ENCODE data around the gene AATK. TPM values are rescaled to one million over a fixed set of nuclear protein-coding genes. Genes with fewer than 3 reads are reported as not detected.

The AATK gene
- polyA plus RNA-seq, 1 of the 3 experiments (the other 2 are of a cell fraction): 0.51 TPM

- TF ChIP-seq TEAD4 (IDR thresholded peaks at IDR 0.05; ENCODE audit: borderline replicate concordance, insufficient read depth) (no peak), RFX5 (IDR thresholded peaks at IDR 0.05; ENCODE audit: low read length) (no peak), YY1 (IDR thresholded peaks at IDR 0.05; ENCODE audit: low read depth) (no peak), FOSL2 (IDR thresholded peaks at IDR 0.05; ENCODE audit: borderline replicate concordance, low read depth) (no peak), IRF3 (IDR thresholded peaks at IDR 0.05; ENCODE audit: low read depth, low read length) (no peak), TCF12 (IDR thresholded peaks at IDR 0.05) (no peak)
- TF ChIP-seq, protein P1, sequence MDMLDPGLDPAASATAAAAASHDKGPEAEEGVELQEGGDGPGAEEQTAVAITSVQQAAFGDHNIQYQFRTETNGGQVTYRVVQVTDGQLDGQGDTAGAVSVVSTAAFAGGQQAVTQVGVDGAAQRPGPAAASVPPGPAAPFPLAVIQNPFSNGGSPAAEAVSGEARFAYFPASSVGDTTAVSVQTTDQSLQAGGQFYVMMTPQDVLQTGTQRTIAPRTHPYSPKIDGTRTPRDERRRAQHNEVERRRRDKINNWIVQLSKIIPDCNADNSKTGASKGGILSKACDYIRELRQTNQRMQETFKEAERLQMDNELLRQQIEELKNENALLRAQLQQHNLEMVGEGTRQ (IDR thresholded peaks at IDR 0.05; ENCODE audit: borderline replicate concordance, low read depth, low read length): no peak
- TF ChIP-seq, protein P2, sequence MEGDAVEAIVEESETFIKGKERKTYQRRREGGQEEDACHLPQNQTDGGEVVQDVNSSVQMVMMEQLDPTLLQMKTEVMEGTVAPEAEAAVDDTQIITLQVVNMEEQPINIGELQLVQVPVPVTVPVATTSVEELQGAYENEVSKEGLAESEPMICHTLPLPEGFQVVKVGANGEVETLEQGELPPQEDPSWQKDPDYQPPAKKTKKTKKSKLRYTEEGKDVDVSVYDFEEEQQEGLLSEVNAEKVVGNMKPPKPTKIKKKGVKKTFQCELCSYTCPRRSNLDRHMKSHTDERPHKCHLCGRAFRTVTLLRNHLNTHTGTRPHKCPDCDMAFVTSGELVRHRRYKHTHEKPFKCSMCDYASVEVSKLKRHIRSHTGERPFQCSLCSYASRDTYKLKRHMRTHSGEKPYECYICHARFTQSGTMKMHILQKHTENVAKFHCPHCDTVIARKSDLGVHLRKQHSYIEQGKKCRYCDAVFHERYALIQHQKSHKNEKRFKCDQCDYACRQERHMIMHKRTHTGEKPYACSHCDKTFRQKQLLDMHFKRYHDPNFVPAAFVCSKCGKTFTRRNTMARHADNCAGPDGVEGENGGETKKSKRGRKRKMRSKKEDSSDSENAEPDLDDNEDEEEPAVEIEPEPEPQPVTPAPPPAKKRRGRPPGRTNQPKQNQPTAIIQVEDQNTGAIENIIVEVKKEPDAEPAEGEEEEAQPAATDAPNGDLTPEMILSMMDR (IDR thresholded peaks at IDR 0.05): no peak
- TF ChIP-seq, protein P3, sequence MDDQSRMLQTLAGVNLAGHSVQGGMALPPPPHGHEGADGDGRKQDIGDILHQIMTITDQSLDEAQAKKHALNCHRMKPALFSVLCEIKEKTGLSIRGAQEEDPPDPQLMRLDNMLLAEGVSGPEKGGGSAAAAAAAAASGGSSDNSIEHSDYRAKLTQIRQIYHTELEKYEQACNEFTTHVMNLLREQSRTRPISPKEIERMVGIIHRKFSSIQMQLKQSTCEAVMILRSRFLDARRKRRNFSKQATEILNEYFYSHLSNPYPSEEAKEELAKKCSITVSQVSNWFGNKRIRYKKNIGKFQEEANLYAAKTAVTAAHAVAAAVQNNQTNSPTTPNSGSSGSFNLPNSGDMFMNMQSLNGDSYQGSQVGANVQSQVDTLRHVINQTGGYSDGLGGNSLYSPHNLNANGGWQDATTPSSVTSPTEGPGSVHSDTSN (IDR thresholded peaks at IDR 0.05): no peak
- CTCF ChIA-PET: interaction anchor here (0.8 to 13.7 kb wide), 17 partner anchors 13 to 145 kb away, joined by 3 to 668 read pairs (median 29); partner anchors contain the start of genes BAIAP2 and CHMP6
- WGBS (ENCODE audit: low lambda C conversion rate): 90% methylated on average over 15 of the region's 20 CpGs
Measured at GRCh38 chr17:81103379-81103778, 62.6 kb downstream of the AATK start.

DNA sequence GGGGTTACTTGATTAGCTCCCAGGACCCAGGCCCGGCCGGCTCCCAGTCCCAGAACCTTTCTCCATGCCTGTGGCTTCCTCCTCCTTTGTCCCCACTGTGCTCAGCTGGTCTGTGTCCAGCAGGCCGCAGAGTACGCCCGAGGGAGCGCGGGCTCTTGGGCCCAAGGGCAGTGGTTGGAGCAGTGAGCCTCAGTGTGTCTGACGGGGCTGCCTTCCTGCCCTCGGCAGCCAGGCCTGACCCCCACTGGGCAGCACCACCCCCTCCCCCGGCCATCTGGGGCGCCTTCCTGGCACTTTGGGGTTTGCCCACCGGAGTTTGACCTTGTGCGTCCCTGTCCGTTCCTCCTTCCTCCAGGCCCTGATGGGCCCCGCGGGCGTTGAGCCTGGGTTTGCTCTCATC lies 63.2 kb downstream of the AATK start:
- Histone ChIP-seq H3F3A (replicated peaks; ENCODE audit: insufficient read depth) (no peaks in the 10 kb centered on the region), H3K9me3 (no peaks in the 10 kb centered on the region), H4K20me1 (ENCODE audit: insufficient read depth) (0 out of 2 replicates have a peak, but pooled peaks cover 5% of the 10 kb centered on the region), H3K4me1 (ENCODE audit: control insufficient read depth in 1 of 2, insufficient read depth in 2 of 2, low read depth in 1 of 2, low read length in 1 of 2) (peaks cover 1 to 6% of the 10 kb centered on the region in 2 experiments; a peak in 2 of 4 replicates), H3K9ac (no peak overlapping the region), H3K27me3 (ENCODE audit: insufficient read depth) (no peaks in the 10 kb centered on the region), H3K4me2 (no peak overlapping the region), H3K36me3 (replicated peaks in 1 of 2; ENCODE audit: control insufficient read depth in 1 of 2, insufficient read depth in 2 of 2, low read length in 1 of 2) (peaks cover 0 to 20% of the 10 kb centered on the region in 2 experiments), H3K27ac (ENCODE audit: low read depth in 2 of 2, low read length in 1 of 2) (no peak overlapping the region), H3K9me2 (no peaks in the 10 kb centered on the region), H3K4me3 (ENCODE audit: low read depth in 2 of 2, low read length in 1 of 2) (no peak overlapping the region), H3K79me2 (ENCODE audit: insufficient read depth) (no peaks in the 10 kb centered on the region), H2AFZ (ENCODE audit: low read depth) (no peak overlapping the region)
- CTCF ChIA-PET: interaction anchor here (0.6 to 13.7 kb wide), 32 partner anchors 13 to 672 kb away, joined by 3 to 668 read pairs (median 10); partner anchors contain the start of genes BAIAP2, CHMP6, PVALEF and SLC38A10
- 92% methylated on average over 15 of the region's 17 CpGs for WGBS (ENCODE audit: low lambda C conversion rate)
- DNase-seq: no peak
- POLR2A ChIA-PET: interaction anchor here (1.2 kb wide), 1 partner anchor 27 kb away, joined by 3 read pairs; no protein-coding TSS in a partner anchor
- no peak for TF ChIP-seq RAD21 (IDR thresholded peaks at IDR 0.05; ENCODE audit: low read length)
- TF ChIP-seq RXRA (IDR thresholded peaks at IDR 0.05; ENCODE audit: borderline replicate concordance, low read depth): no peak
- TF ChIP-seq, protein P1 (IDR thresholded peaks at IDR 0.05; ENCODE audit: borderline replicate concordance, low read depth, low read length): no peak
- no peak for TF ChIP-seq FOSL2 (IDR thresholded peaks at IDR 0.05; ENCODE audit: borderline replicate concordance, low read depth)
- TF ChIP-seq, protein P2 (IDR thresholded peaks at IDR 0.05): no peak
- TF ChIP-seq JUND (IDR thresholded peaks at IDR 0.05): no peak
- no peak for TF ChIP-seq TCF12 (IDR thresholded peaks at IDR 0.05)

More at GRCh38 chr17:81103379-81103778, 62.6 kb downstream of the AATK start:
- no peak overlapping the region for H3K9ac ChIP-seq
- no peaks in the 10 kb centered on the region for H3K9me2 ChIP-seq
- no peaks in the 10 kb centered on the region for H3K27me3 ChIP-seq (ENCODE audit: insufficient read depth)
- H4K20me1 ChIP-seq (ENCODE audit: insufficient read depth): 0 out of 2 replicates have a peak, but pooled peaks cover 5% of the 10 kb centered on the region
- H3K4me1 ChIP-seq (ENCODE audit: control insufficient read depth in 1 of 2, insufficient read depth in 2 of 2, low read depth in 1 of 2, low read length in 1 of 2): peaks cover 0 to 6% of the 10 kb centered on the region in 2 experiments; a peak in 1 of 4 replicates
- H3K4me3 ChIP-seq (ENCODE audit: low read depth in 2 of 2, low read length in 1 of 2): no peak overlapping the region
- no peak overlapping the region for H3K27ac ChIP-seq (ENCODE audit: low read depth in 2 of 2, low read length in 1 of 2)
- no peaks in the 10 kb centered on the region for H3K9me3 ChIP-seq
- H3K79me2 ChIP-seq (ENCODE audit: insufficient read depth): no peaks in the 10 kb centered on the region
- H3K4me2 ChIP-seq: no peak overlapping the region
- POLR2A ChIA-PET: interaction anchor here (1.2 kb wide), 1 partner anchor 27 kb away, joined by 3 read pairs; no protein-coding TSS in a partner anchor
- H2AFZ ChIP-seq (ENCODE audit: low read depth): no peak overlapping the region
- H3F3A ChIP-seq (replicated peaks; ENCODE audit: insufficient read depth): no peaks in the 10 kb centered on the region
- H3K36me3 ChIP-seq (replicated peaks in 1 of 2; ENCODE audit: control insufficient read depth in 1 of 2, insufficient read depth in 2 of 2, low read length in 1 of 2): peaks cover 0 to 20% of the 10 kb centered on the region in 2 experiments
- no peak for DNase-seq
